Transverse colon (tissue), 4 donors: ENCODE data around the gene CMBL. TPM values are rescaled to one million over a fixed set of nuclear protein-coding genes. Genes with fewer than 3 reads are reported as not detected.

Source experiments
- DNase-seq: peaks from one replicate; pipeline ENCODE4 v3.0.0-alpha.2; 2019
- H3K27ac ChIP-seq, 4 donors: fragments of 200-600 bp; sonication (generic); 2 replicates each; pipeline ENCODE4 v1.5.1; 2016 to 2018; ENCODE audit warnings: inconsistent platforms in 4 of 4
- H3K27me3 ChIP-seq: fragments of 200-600 bp; sonication (generic); 2 replicates; pipeline ENCODE4 v1.5.1; 2017; ENCODE audit warnings: inconsistent platforms
- H3K36me3 ChIP-seq, 4 donors: fragments of 200-600 bp; sonication (generic); 2 replicates each; pipeline ENCODE4 v1.5.1; 2017 to 2019; ENCODE audit warnings: inconsistent platforms in 4 of 4
- H3K4me1 ChIP-seq, 4 donors: fragments of 200-600 bp; sonication (generic); 2 replicates each; pipeline ENCODE4 v1.5.1; 2017 to 2020; ENCODE audit warnings: inconsistent platforms in 4 of 4
- H3K4me3 ChIP-seq, 4 donors: fragments of 200-600 bp; sonication (generic); 1 replicate in 1 of 4; 2 replicates in 3 of 4; pipeline versions ENCODE4 v1.5.1 to v1.6.1; 2017 to 2019; ENCODE audit warnings: inconsistent platforms in 4 of 4
- H3K9me3 ChIP-seq, 2 donors: fragments of 200-600 bp; sonication (generic); 2 replicates each; pipeline ENCODE4 v1.5.1; 2017 to 2019; ENCODE audit warnings: inconsistent platforms in 2 of 2
- EP300 ChIP-seq: sonication (generic); formaldehyde crosslinking; IDR thresholded peaks from one replicate; pipeline ENCODE4 v1.6.1; 2017; ENCODE audit warnings: antibody characterized with exemption, low read depth
- POLR2A ChIP-seq: fragments of 450-650 bp; IDR thresholded peaks from one replicate; pipeline ENCODE4 v1.6.1; 2016; ENCODE audit warnings: antibody characterized with exemption, mild to moderate bottlenecking, moderate library complexity
- POLR2AphosphoS5 ChIP-seq, 3 donors: sonication (generic); formaldehyde crosslinking; IDR thresholded peaks; one replicate each; pipeline ENCODE4 v1.6.1; 2016; ENCODE audit warnings: antibody characterized with exemption in 3 of 3
- WGBS, 2 donors: methylation state at CpG; one replicate each; pipeline ENCODE4 v1.1.5; 2018; ENCODE audit warnings: low coverage in 1 of 2; 5-methylcytosine and 5-hydroxymethylcytosine counted together
- in situ Hi-C, 4 donors: fragments of 200-750 bp; cut with MboI; loops; one replicate each; pipeline versions ENCODE4 v1.15.0 to v1.15.1; 2017; ENCODE audit warnings: low sequenced_read_pairs in 3 of 4, low pct_ligation_motif_present in 1 of 4, low pct_unique_long_range_greater_than_20kb in 1 of 4
- intact Hi-C: fragments of 100-400 bp; cut with DNase I; formaldehyde crosslinking; loops from one replicate; pipeline ENCODE4 v1.15.1; 2023; ENCODE audit warnings: low total_unique reads
- total RNA-seq, 4 donors: library from RNA; depleted of rRNA; stranded (reverse); fragments of >200 nt; gene quantifications; one replicate each; pipeline ENCODE4 v1.1.0, GENCODE V29; 2016
- TF ChIP-seq, protein P1 (sequence below), 5 experiments: fragments of 200-600 bp in 3 of 5; fragments of 450-650 bp in 2 of 5; sonication (generic) in 3 of 5; IDR thresholded peaks; 1 replicate in 2 of 5; 2 replicates in 3 of 5; pipeline ENCODE4 v1.5.1; 2016 to 2017; ENCODE audit warnings: antibody characterized with exemption in 5 of 5, inconsistent platforms in 3 of 5, mild to moderate bottlenecking in 2 of 5, moderate library complexity in 1 of 5

The CMBL gene
- total RNA-seq, 4 donors from 2014 or later, result 36.6 to 87.6 (median 60.9) TPM

- intact Hi-C loops (no loop called here), in situ Hi-C loops (no loop called here)
- Histone ChIP-seq H3K4me3 (no peak overlapping the region), H3K4me1 (peaks cover 0 to under 1% (median 0%) of the 10 kb centered on the region in 4 donors), H3K27ac (no peak overlapping the region), H3K27me3 (peaks cover 3% of the 10 kb centered on the region), H3K9me3 (no peaks in the 10 kb centered on the region), H3K36me3 (no peaks in the 10 kb centered on the region)
- no peak for DNase-seq
- TF ChIP-seq POLR2AphosphoS5 (IDR thresholded peaks at IDR 0.05) (no peak), POLR2A (no peak), EP300 (no peak)
- TF ChIP-seq, protein P1, sequence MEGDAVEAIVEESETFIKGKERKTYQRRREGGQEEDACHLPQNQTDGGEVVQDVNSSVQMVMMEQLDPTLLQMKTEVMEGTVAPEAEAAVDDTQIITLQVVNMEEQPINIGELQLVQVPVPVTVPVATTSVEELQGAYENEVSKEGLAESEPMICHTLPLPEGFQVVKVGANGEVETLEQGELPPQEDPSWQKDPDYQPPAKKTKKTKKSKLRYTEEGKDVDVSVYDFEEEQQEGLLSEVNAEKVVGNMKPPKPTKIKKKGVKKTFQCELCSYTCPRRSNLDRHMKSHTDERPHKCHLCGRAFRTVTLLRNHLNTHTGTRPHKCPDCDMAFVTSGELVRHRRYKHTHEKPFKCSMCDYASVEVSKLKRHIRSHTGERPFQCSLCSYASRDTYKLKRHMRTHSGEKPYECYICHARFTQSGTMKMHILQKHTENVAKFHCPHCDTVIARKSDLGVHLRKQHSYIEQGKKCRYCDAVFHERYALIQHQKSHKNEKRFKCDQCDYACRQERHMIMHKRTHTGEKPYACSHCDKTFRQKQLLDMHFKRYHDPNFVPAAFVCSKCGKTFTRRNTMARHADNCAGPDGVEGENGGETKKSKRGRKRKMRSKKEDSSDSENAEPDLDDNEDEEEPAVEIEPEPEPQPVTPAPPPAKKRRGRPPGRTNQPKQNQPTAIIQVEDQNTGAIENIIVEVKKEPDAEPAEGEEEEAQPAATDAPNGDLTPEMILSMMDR (IDR thresholded peaks at IDR 0.05), result no peak
- 72% methylated on average over 19 of the region's 19 CpGs; no CpG with 5 or more reads in 1 of the 2 donors for WGBS, 2 donors
Observed at GRCh38 chr5:10339058-10339811, 31.5 kb upstream of the CMBL start.

GRCh38 chr5:10338686-10339057 is 31.0 kb upstream of the CMBL start:
- no peak for DNase-seq
- Histone ChIP-seq H3K27ac (no peak overlapping the region), H3K9me3 (no peaks in the 10 kb centered on the region), H3K4me1 (peaks cover 0 to 5% (median 2%) of the 10 kb centered on the region in 4 donors), H3K4me3 (no peak overlapping the region), H3K36me3 (no peaks in the 10 kb centered on the region), H3K27me3 (peaks cover 6% of the 10 kb centered on the region)
- intact Hi-C loops, result no loop called here
- WGBS, 2 donors, result 93% methylated on average over 2 of the region's 2 CpGs; no CpG with 5 or more reads in 1 of the 2 donors
- in situ Hi-C loops, result no loop called here
- TF ChIP-seq EP300 (no peak), POLR2AphosphoS5 (IDR thresholded peaks at IDR 0.05) (no peak), POLR2A (no peak)
- TF ChIP-seq, protein P1 (IDR thresholded peaks at IDR 0.05), result no peak

- no peak overlapping the region for H3K27ac ChIP-seq
- no peak for DNase-seq
- intact Hi-C loops, result no loop called here
- WGBS, 2 donors, result 67 to 75% methylated on average over 3 to 4 of the region's 4 CpGs
- no peaks in the 10 kb centered on the region for H3K36me3 ChIP-seq
- no peak overlapping the region for H3K4me3 ChIP-seq
- H3K4me1 ChIP-seq, result peaks cover 0 to 12% (median 6%) of the 10 kb centered on the region in 4 donors
- TF ChIP-seq POLR2A (no peak), POLR2AphosphoS5 (IDR thresholded peaks at IDR 0.05) (no peak)
- TF ChIP-seq, protein P1 (IDR thresholded peaks at IDR 0.05), result no peak
- no peaks in the 10 kb centered on the region for H3K9me3 ChIP-seq
- peaks cover 6% of the 10 kb centered on the region for H3K27me3 ChIP-seq
- in situ Hi-C loops, result no loop called here
Observed at GRCh38 chr5:10337986-10338385, 30.3 kb upstream of the CMBL start.

DNA sequence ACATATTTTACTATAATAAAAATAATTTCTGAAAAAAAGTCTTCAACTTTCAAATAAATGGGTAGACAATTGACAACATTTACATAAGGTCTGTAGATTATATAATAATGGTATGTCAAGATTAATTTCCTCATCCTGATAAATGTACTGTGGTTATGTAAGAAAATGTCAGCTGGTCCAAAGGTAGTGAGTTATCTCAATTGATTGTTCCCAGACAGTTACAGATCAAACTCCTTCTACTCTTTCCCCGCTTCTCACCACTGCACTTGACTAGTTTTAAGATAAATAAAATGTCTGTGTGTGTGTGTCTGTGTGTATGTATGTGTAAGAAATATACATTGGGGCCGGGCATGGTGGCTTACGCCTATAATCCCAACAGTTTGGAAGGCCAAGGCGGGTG is 29.4 kb upstream of the CMBL start:
- 97 to 100% methylated on average over 3 to 4 of the region's 4 CpGs for WGBS, 2 donors
- no peak overlapping the region for H3K4me3 ChIP-seq
- no peaks in the 10 kb centered on the region for H3K9me3 ChIP-seq
- peaks cover 6% of the 10 kb centered on the region for H3K27me3 ChIP-seq
- no peak for TF ChIP-seq POLR2AphosphoS5 (IDR thresholded peaks at IDR 0.05)
- no peak for TF ChIP-seq POLR2A
- TF ChIP-seq, protein P1 (IDR thresholded peaks at IDR 0.05), result no peak
- no peak for TF ChIP-seq EP300
- intact Hi-C loops (no loop called here), in situ Hi-C loops (no loop called here)
- H3K36me3 ChIP-seq, result no peaks in the 10 kb centered on the region
- no peak for DNase-seq
- H3K4me1 ChIP-seq, result peaks cover 0 to 14% (median 8%) of the 10 kb centered on the region in 4 donors
- no peak overlapping the region for H3K27ac ChIP-seq
